WTC11 (cell line): ENCODE measurements around the gene RPL18. TPM values are rescaled to one million over a fixed set of nuclear protein-coding genes. Genes with fewer than 3 reads are reported as not detected.

ENCODE experiments used
- ATAC-seq: fragments of 200-7000 bp; cut with Tn5 transposase; 2 replicates; pipeline ENCODE4 v1.10.0; 2021; ENCODE audit warnings: mild to moderate bottlenecking, moderate library complexity
- CTCF ChIA-PET: fragments of 300-600 bp; sonication (Branson Sonifier 250); formaldehyde crosslinking; loops from one replicate; lab custom pipeline; 2021; ENCODE audit warnings: antibody characterized with exemption; lab: Charles Lee
- POLR2A ChIA-PET: fragments of 350-600 bp; sonication (Branson Sonifier 250); formaldehyde crosslinking; loops from one replicate; lab custom pipeline; 2021; ENCODE audit warnings: antibody characterized with exemption; lab: Charles Lee
- DNase-seq: peaks from one replicate; pipeline ENCODE4 v3.0.0; 2021; ENCODE audit warnings: low spot score
- H3K27ac Mint-ChIP-seq: 2 replicates; pipeline ENCODE4 v1.8.0; 2021; ENCODE audit warnings: mixed read lengths
- H3K27me3 Mint-ChIP-seq: 2 replicates; pipeline ENCODE4 v1.8.0; 2021; ENCODE audit warnings: low read depth, mild to moderate bottlenecking, moderate library complexity, mixed read lengths
- H3K36me3 Mint-ChIP-seq: 2 replicates; pipeline ENCODE4 v1.8.0; 2021; ENCODE audit warnings: mixed read lengths
- H3K4me1 Mint-ChIP-seq: 2 replicates; pipeline ENCODE4 v1.8.0; 2022; ENCODE audit warnings: mixed read lengths
- H3K4me3 Mint-ChIP-seq: 2 replicates; pipeline ENCODE4 v1.8.0; 2021; ENCODE audit warnings: mild to moderate bottlenecking, moderate library complexity, mixed read lengths
- H3K9me3 Mint-ChIP-seq: 2 replicates; pipeline ENCODE4 v1.8.0; 2021; ENCODE audit warnings: mixed read lengths
- ATF1 ChIP-seq: sonication (generic); formaldehyde crosslinking; IDR thresholded peaks from 2 replicates; pipeline ENCODE4 v1.8.1; 2023; ENCODE audit warnings: mild to moderate bottlenecking, moderate library complexity, missing genetic modification reagents
- CBFB ChIP-seq: sonication (generic); formaldehyde crosslinking; IDR thresholded peaks from 2 replicates; pipeline ENCODE4 v1.8.1; 2022; ENCODE audit warnings: mild to moderate bottlenecking, low read depth, missing genetic modification reagents
- CREB1 ChIP-seq: sonication (generic); formaldehyde crosslinking; IDR thresholded peaks from 2 replicates; pipeline ENCODE4 v1.8.0; 2023; ENCODE audit warnings: mild to moderate bottlenecking, missing genetic modification reagents
- ELF4 ChIP-seq: sonication (generic); formaldehyde crosslinking; IDR thresholded peaks from 2 replicates; pipeline ENCODE4 v1.8.1; 2022; ENCODE audit warnings: low read depth, mild to moderate bottlenecking, moderate library complexity, missing genetic modification reagents
- EMX1 ChIP-seq: fragments of 250-450 bp; sonication (Bioruptor Pico); IDR thresholded peaks from 2 replicates; pipeline ENCODE4 v1.8.0; 2021; ENCODE audit warnings: mild to moderate bottlenecking
- JUN ChIP-seq: sonication (generic); formaldehyde crosslinking; IDR thresholded peaks from 2 replicates; pipeline ENCODE4 v1.8.0; 2023; ENCODE audit warnings: mild to moderate bottlenecking, missing genetic modification reagents
- MYBL2 ChIP-seq: sonication (generic); formaldehyde crosslinking; IDR thresholded peaks from 2 replicates; pipeline ENCODE4 v1.8.1; 2023; ENCODE audit warnings: mild to moderate bottlenecking, moderate library complexity, missing genetic modification reagents
- NFATC4 ChIP-seq: fragments of 250-450 bp; sonication (Bioruptor Pico); IDR thresholded peaks from 2 replicates; pipeline ENCODE4 v1.9.0; 2021; ENCODE audit warnings: mild to moderate bottlenecking
- NFE2L1 ChIP-seq: sonication (generic); formaldehyde crosslinking; IDR thresholded peaks from 2 replicates; pipeline ENCODE4 v1.8.1; 2023; ENCODE audit warnings: missing genetic modification reagents
- SP1 ChIP-seq: sonication (generic); formaldehyde crosslinking; conservative IDR thresholded peaks from 2 replicates; pipeline ENCODE4 v1.8.1; 2022; ENCODE audit warnings: missing genetic modification reagents
- ZNF121 ChIP-seq: sonication (generic); formaldehyde crosslinking; IDR thresholded peaks from 2 replicates; pipeline ENCODE4 v1.8.0; 2023; ENCODE audit warnings: missing genetic modification reagents
- ZNF138 ChIP-seq: sonication (generic); formaldehyde crosslinking; conservative IDR thresholded peaks from 2 replicates; pipeline ENCODE4 v1.8.1; 2022; ENCODE audit warnings: mild to moderate bottlenecking, moderate library complexity, missing genetic modification reagents
- total RNA-seq: library from RNA; stranded (reverse); gene quantifications from 3 replicates; pipeline ENCODE4 v1.2.3, GENCODE V29; 2021
- TF ChIP-seq, protein P1 (sequence below): sonication (generic); formaldehyde crosslinking; IDR thresholded peaks from 2 replicates; pipeline ENCODE4 v1.8.1; 2023; ENCODE audit warnings: mild to moderate bottlenecking, missing genetic modification reagents, moderate library complexity
- TF ChIP-seq, protein P2 (sequence below): sonication (generic); formaldehyde crosslinking; conservative IDR thresholded peaks from 2 replicates; pipeline ENCODE4 v1.8.1; 2023; ENCODE audit warnings: mild to moderate bottlenecking, low read depth, missing genetic modification reagents, moderate library complexity
- TF ChIP-seq, protein P3 (sequence below): sonication (generic); formaldehyde crosslinking; IDR thresholded peaks from 2 replicates; pipeline ENCODE4 v1.8.1; 2022; ENCODE audit warnings: low read depth, mild to moderate bottlenecking, moderate library complexity, missing genetic modification reagents, borderline replicate concordance
- TF ChIP-seq, protein P4 (sequence below): sonication (generic); formaldehyde crosslinking; IDR thresholded peaks from 2 replicates; pipeline ENCODE4 v1.8.1; 2022; ENCODE audit warnings: missing genetic modification reagents, borderline replicate concordance
- TF ChIP-seq, protein P5 (sequence below): sonication (generic); formaldehyde crosslinking; conservative IDR thresholded peaks from 2 replicates; pipeline ENCODE4 v1.8.1; 2022; ENCODE audit warnings: mild to moderate bottlenecking, missing genetic modification reagents

Gene RPL18
- total RNA-seq, 1 experiment from 2014 or later, result 1,712 TPM

DNA sequence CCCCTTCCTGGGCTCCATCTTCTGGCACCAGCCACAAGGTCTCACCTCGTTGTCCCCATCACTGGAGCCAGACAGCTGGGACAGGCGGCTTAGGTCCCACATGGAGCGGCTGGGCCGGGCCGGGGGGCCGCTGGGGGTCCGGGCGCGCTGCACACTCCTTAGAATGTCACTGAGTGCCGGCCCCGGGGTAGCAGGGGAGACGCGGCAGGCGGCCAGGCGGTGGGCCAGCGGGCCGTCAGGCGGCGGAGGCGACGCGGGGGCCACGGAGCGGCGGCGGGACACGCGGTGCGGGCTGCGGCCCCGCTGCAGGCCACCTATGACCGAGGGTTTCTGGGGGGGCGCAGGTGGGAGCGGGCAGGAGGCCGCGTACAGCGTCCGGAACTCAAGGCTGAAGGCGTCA is 15.5 kb downstream of the RPL18 start:
- no peak for ATAC-seq
- Mint-ChIP-seq H3K4me3 (no peak overlapping the region), H3K27me3 (no peaks in the 10 kb centered on the region), H3K36me3 (no peaks in the 10 kb centered on the region), H3K4me1 (no peaks in the 10 kb centered on the region), H3K9me3 (no peaks in the 10 kb centered on the region), H3K27ac (no peak overlapping the region)
- DNase-seq, result no peak
- ChIA-PET POLR2A (no interaction called here), CTCF (no interaction called here)
- TF ChIP-seq ATF1 (CRISPR knock-in tag), result no peak
- no peak for TF ChIP-seq ZNF138 (CRISPR knock-in tag)
- no peak for TF ChIP-seq EMX1 (CRISPR knock-in tag)
- TF ChIP-seq, protein P1, sequence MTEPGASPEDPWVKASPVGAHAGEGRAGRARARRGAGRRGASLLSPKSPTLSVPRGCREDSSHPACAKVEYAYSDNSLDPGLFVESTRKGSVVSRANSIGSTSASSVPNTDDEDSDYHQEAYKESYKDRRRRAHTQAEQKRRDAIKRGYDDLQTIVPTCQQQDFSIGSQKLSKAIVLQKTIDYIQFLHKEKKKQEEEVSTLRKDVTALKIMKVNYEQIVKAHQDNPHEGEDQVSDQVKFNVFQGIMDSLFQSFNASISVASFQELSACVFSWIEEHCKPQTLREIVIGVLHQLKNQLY, result no peak
- TF ChIP-seq, protein P2, sequence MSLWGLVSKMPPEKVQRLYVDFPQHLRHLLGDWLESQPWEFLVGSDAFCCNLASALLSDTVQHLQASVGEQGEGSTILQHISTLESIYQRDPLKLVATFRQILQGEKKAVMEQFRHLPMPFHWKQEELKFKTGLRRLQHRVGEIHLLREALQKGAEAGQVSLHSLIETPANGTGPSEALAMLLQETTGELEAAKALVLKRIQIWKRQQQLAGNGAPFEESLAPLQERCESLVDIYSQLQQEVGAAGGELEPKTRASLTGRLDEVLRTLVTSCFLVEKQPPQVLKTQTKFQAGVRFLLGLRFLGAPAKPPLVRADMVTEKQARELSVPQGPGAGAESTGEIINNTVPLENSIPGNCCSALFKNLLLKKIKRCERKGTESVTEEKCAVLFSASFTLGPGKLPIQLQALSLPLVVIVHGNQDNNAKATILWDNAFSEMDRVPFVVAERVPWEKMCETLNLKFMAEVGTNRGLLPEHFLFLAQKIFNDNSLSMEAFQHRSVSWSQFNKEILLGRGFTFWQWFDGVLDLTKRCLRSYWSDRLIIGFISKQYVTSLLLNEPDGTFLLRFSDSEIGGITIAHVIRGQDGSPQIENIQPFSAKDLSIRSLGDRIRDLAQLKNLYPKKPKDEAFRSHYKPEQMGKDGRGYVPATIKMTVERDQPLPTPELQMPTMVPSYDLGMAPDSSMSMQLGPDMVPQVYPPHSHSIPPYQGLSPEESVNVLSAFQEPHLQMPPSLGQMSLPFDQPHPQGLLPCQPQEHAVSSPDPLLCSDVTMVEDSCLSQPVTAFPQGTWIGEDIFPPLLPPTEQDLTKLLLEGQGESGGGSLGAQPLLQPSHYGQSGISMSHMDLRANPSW (CRISPR knock-in tag), result no peak
- no peak for TF ChIP-seq NFATC4
- TF ChIP-seq, protein P3, sequence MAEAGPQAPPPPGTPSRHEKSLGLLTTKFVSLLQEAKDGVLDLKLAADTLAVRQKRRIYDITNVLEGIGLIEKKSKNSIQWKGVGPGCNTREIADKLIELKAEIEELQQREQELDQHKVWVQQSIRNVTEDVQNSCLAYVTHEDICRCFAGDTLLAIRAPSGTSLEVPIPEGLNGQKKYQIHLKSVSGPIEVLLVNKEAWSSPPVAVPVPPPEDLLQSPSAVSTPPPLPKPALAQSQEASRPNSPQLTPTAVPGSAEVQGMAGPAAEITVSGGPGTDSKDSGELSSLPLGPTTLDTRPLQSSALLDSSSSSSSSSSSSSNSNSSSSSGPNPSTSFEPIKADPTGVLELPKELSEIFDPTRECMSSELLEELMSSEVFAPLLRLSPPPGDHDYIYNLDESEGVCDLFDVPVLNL (CRISPR knock-in tag), result no peak
- no peak for TF ChIP-seq CREB1 (CRISPR knock-in tag)
- no peak for TF ChIP-seq JUN (CRISPR knock-in tag)
- TF ChIP-seq ELF4, result no peak
- no peak for TF ChIP-seq NFE2L1
- TF ChIP-seq, protein P4, sequence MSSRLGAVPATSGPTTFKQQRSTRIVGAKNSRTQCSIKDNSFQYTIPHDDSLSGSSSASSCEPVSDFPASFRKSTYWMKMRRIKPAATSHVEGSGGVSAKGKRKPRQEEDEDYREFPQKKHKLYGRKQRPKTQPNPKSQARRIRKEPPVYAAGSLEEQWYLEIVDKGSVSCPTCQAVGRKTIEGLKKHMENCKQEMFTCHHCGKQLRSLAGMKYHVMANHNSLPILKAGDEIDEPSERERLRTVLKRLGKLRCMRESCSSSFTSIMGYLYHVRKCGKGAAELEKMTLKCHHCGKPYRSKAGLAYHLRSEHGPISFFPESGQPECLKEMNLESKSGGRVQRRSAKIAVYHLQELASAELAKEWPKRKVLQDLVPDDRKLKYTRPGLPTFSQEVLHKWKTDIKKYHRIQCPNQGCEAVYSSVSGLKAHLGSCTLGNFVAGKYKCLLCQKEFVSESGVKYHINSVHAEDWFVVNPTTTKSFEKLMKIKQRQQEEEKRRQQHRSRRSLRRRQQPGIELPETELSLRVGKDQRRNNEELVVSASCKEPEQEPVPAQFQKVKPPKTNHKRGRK, result no peak

DNA sequence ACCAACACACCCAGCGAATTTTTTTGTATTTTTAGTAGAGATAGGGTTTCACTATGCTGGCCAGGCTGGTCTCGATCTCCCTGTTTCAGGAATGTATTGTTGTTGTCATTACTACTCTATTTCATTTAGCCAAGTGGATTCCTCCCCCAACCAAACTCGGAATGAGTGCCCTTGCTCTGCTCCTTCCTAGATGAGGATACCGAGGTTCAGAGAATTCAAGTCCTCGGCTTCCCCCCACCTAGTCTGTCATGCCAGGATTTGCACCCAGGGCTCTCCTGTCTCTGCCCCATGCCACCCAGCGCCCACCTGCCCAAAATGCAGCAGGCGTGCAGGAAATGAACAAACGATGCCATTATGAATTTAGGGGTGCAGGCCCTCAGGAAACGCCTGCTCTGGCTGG is 16.0 kb downstream of the RPL18 start:
- no peaks in the 10 kb centered on the region for H3K36me3 Mint-ChIP-seq
- TF ChIP-seq MYBL2, result no peak
- no peak for TF ChIP-seq SP1
- TF ChIP-seq CBFB (CRISPR knock-in tag), result no peak
- H3K4me1 Mint-ChIP-seq, result no peaks in the 10 kb centered on the region
- CTCF ChIA-PET, result interaction anchor here (0.5 to 2.2 kb wide), 2 partner anchors 14 to 1223 kb away, joined by 3 to 10 read pairs; no protein-coding TSS in a partner anchor
- DNase-seq (no peak), ATAC-seq (no peak)
- H3K27ac Mint-ChIP-seq, result no peak overlapping the region
- H3K27me3 Mint-ChIP-seq, result no peaks in the 10 kb centered on the region
- H3K9me3 Mint-ChIP-seq, result no peaks in the 10 kb centered on the region
- POLR2A ChIA-PET, result no interaction called here
- no peak overlapping the region for H3K4me3 Mint-ChIP-seq

DNA sequence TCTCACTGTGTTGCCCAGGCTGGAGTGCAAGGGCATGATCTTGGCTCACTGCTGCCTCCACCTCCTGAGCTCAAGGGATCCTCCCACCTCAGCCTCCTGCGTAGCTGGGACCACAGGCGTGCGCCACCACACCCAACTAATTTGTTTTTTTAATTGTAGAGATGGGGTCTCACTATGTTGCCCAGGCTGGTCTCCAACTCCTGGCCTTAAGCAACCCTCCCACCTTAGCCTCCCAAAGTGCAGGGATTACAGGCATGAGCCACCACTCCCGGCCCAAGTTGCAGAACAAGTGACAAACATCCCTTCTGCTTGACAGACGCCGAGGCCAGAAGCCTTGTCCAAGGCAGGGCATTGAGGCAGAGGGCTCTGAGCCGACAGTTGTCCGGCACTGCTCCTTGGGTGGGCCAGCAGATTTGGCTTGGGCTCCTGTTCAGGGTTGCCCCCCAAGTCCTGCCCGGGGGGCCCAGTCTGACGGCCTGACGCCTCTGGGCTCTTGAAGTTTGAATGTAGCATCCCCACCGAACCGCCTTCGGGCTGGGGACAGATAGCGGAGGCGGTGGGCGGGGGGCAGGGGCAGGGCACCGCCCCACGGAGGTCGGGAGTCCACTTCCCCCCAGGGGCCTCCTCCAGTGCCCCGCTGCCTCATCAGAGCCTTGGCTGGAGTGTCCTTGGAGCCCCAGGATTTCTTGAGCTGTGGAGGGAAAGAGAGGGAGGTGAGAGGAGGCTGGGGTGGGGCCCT is 18.1 kb downstream of the RPL18 start:
- Mint-ChIP-seq H3K27ac (no peak overlapping the region), H3K27me3 (no peaks in the 10 kb centered on the region; the same call in 1 of the 2 replicates), H3K36me3 (no peaks in the 10 kb centered on the region), H3K4me1 (no peaks in the 10 kb centered on the region), H3K4me3 (no peak overlapping the region), H3K9me3 (no peaks in the 10 kb centered on the region)
- ATAC-seq, result no peak
- DNase-seq, result no peak
- TF ChIP-seq ZNF121 (CRISPR knock-in tag), result peak; percentile 87
- TF ChIP-seq, protein P5, sequence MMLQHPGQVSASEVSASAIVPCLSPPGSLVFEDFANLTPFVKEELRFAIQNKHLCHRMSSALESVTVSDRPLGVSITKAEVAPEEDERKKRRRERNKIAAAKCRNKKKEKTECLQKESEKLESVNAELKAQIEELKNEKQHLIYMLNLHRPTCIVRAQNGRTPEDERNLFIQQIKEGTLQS (CRISPR knock-in tag), result no peak
- ChIA-PET POLR2A (no interaction called here), CTCF (interaction anchor here (1.2 to 2.2 kb wide), 4 partner anchors 8 to 17 kb away, joined by 4 to 10 read pairs (median 6); no protein-coding TSS in a partner anchor)
